GM06990 (cell line): ENCODE results near the gene VIPR1.

Source experiments
- DNase-seq: peaks from one replicate; pipeline ENCODE4 v3.0.0-alpha.2; 2011; ENCODE audit not compliant: insufficient read length; ENCODE audit errors: extremely low read depth
- H3K27me3 ChIP-seq: replicated peaks from 2 replicates; pipeline ENCODE4 v1.6.0; 2011; ENCODE audit warnings: low read length; ENCODE audit not compliant: control insufficient read depth, insufficient read depth
- H3K36me3 ChIP-seq: 2 replicates; pipeline ENCODE4 v1.5.1; 2011; ENCODE audit warnings: low read length; ENCODE audit not compliant: control insufficient read depth, insufficient read depth
- H3K4me3 ChIP-seq: replicated peaks from 2 replicates; pipeline ENCODE4 v1.5.1; 2011; ENCODE audit warnings: low read depth, mild to moderate bottlenecking, control low read depth, low read length
- TF ChIP-seq, protein P1 (sequence below): IDR thresholded peaks from 2 replicates; pipeline ENCODE4 v1.5.1; 2011; ENCODE audit warnings: low read length, control low read depth, mild to moderate bottlenecking, inconsistent platforms; ENCODE audit not compliant: insufficient read depth, poor library complexity, severe bottlenecking

Gene VIPR1

DNA sequence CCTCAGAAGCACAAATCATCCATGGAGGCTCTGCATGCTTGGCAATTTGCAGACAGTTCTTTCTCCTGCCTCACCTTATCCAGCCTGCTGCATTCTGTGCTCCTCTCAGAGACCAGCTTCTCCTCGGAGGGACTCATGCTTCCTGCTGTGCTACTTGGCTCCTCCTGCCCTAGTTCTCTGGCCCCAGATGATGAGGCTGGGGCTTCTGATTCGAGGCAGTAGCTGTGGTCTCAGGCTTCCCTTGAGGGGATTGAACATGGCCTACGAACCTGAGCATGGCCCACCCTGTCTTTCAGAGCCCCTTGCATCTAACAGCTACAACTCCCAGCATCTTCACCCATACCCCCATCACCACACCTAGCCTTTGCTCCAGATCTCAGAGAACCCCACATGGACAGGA lies 6.7 kb downstream of the VIPR1 start:
- Histone ChIP-seq H3K27me3 (no peaks in the 10 kb centered on the region), H3K4me3 (no peak overlapping the region), H3K36me3 (no peaks in the 10 kb centered on the region)
- TF ChIP-seq, protein P1, sequence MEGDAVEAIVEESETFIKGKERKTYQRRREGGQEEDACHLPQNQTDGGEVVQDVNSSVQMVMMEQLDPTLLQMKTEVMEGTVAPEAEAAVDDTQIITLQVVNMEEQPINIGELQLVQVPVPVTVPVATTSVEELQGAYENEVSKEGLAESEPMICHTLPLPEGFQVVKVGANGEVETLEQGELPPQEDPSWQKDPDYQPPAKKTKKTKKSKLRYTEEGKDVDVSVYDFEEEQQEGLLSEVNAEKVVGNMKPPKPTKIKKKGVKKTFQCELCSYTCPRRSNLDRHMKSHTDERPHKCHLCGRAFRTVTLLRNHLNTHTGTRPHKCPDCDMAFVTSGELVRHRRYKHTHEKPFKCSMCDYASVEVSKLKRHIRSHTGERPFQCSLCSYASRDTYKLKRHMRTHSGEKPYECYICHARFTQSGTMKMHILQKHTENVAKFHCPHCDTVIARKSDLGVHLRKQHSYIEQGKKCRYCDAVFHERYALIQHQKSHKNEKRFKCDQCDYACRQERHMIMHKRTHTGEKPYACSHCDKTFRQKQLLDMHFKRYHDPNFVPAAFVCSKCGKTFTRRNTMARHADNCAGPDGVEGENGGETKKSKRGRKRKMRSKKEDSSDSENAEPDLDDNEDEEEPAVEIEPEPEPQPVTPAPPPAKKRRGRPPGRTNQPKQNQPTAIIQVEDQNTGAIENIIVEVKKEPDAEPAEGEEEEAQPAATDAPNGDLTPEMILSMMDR = no peak
- no peak for DNase-seq

DNA sequence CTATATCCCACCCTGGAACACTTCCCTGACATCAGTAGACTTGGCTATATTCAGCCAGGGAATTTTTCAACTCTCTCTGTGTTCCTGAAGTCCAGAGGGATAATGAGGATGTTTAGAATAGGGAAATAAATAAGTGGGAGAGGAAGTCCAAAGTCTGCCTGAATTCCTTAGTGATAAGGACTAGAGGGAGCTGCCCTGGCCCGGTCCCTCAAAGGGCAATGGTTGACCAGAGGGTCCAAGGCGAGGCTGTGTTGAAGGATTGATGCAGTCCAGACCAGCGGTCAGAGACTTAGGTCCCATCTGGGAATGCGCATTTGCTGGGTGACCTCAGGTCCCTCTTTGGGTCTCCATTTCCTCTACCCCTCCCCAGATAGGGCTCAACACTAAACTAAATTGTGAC lies 7.9 kb downstream of the VIPR1 start:
- TF ChIP-seq, protein P1 = no peak

DNA sequence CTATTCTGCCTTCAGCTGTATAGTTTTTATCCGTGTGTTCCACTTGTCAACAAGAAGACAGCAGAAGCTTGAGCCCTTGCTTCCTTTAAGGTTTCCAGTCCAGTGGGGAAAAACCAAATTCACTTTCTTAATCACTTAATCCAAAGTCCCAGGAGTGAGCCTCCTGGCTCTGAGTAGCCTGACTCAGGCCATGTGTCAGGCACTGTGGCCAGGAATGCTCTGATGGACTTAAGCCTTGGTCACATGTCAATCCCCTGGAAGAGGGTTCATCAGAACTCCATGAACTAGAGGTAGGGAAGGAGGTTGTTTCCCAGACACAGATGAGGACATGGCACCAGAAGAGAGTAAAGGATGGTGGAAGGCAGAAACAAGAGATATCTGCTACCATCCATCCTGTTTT lies 8.8 kb downstream of the VIPR1 start:
- H3K4me3 ChIP-seq = no peak overlapping the region
- no peak for DNase-seq
- no peaks in the 10 kb centered on the region for H3K36me3 ChIP-seq
- TF ChIP-seq, protein P1 = no peak
- no peaks in the 10 kb centered on the region for H3K27me3 ChIP-seq

More for the DNA sequence above, 7.9 kb downstream of the VIPR1 start:
- no peaks in the 10 kb centered on the region for H3K27me3 ChIP-seq
- no peak for DNase-seq
- H3K36me3 ChIP-seq = no peaks in the 10 kb centered on the region
- no peak overlapping the region for H3K4me3 ChIP-seq

DNA sequence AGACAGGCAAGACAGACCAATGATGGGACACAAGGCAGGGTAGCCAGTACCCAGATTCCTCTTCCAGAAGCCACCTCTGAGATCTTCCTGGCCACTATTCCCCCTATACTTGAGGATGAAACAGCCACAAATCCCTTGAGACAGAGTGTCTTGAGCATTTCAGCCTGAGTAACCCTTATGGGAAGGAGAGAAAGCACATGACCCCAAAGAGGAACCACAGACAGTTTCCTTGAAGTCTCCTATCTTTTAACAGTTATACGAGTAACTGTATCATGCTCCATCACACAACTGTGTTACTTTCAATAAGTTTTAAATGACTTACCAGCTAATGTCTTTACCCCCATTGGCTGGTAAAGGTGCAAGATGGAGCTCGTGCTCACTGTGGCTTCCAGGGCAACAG lies 9.3 kb downstream of the VIPR1 start:
- TF ChIP-seq, protein P1 = no peak
- DNase-seq = no peak
- Histone ChIP-seq H3K27me3 (no peaks in the 10 kb centered on the region), H3K36me3 (no peaks in the 10 kb centered on the region), H3K4me3 (no peak overlapping the region)

DNA sequence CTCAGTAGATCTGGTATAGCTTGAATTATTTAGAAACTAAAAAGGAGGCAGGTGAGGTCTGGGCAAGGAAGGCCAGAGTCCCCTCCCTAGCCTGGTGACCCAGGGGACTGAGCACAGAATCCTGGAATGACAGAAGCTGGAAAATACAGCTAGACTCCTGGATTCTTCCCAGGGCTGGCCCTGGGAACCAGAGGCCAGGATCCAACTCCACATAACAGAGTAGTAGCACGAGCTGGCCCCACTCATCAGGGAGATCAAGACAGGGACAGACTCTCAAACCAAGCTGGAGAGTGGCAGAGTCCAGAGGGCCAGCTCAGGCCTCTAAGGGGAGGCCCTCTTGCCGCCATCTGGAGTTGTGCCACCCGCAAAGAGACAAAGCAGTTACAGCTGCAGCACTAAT lies 10.7 kb downstream of the VIPR1 start:
- no peaks in the 10 kb centered on the region for H3K27me3 ChIP-seq
- H3K36me3 ChIP-seq = no peaks in the 10 kb centered on the region
- TF ChIP-seq, protein P1 = no peak
- H3K4me3 ChIP-seq = no peak overlapping the region
- no peak for DNase-seq

DNA sequence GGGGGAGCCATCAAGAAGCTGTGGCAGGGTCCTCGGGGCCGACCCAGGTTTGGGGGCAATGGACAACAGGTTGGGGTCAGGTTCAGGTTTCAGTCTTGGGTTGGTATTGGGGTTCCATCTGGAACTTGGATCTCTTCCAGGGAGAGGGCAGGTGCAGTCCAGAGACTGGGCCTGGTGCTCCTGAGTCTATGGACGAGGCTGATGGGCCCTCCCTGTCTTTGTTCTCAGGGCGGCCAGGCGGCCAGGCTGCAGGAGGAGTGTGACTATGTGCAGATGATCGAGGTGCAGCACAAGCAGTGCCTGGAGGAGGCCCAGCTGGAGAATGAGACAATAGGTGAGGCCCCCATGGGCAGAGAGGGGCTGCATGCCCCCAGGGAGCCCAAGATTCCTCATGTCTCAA lies 11.1 kb downstream of the VIPR1 start:
- TF ChIP-seq, protein P1 = no peak
- H3K27me3 ChIP-seq = no peaks in the 10 kb centered on the region

More for the DNA sequence above, 11.1 kb downstream of the VIPR1 start:
- no peak for DNase-seq
- no peak overlapping the region for H3K4me3 ChIP-seq
- no peaks in the 10 kb centered on the region for H3K36me3 ChIP-seq
